Muscle of arm (tissue), 12 donors: ENCODE data around the gene ROBO1. TPM values are rescaled to one million over a fixed set of nuclear protein-coding genes. Genes with fewer than 3 reads are reported as not detected.
"Not testable (repeated sequence)": the region's sequence is repeated elsewhere in the genome, so short reads cannot be mapped to it uniquely, and the experiment has no call there.

Source experiments
- DNase-seq: peaks from one replicate; pipeline ENCODE4 v3.0.0-alpha.2; 2013
- polyA plus RNA-seq, 12 donors: library from polyadenylated mRNA; unstranded; fragments of 120-200 nt; gene quantifications; one replicate each; pipeline ENCODE4 v1.2.1, GENCODE V29; 2013; ENCODE audit not compliant: insufficient read length in 12 of 12

Gene ROBO1
- polyA plus RNA-seq, 12 donors = 35.6 to 199 (median 50.1) TPM; not detected in 1

DNA sequence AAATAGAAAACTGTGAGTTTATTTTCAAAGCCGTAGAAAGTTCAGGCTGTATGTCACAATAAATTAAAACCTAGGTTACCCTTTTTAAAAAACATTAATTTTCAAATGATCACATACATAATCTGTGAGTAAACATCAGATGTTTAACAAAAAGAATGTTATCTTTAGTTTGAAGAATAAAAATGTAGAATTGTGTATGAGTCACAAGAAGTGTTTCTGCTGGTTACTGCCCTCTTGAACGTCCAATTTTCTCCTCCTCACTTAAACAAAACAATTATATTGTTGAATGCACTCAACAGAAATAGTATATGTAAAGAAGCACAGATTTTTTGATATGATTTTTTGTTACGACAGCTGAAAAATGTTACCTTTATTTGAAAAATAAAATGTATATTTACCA, 855.1 kb downstream of the ROBO1 start:
- DNase-seq = no peak

DNA sequence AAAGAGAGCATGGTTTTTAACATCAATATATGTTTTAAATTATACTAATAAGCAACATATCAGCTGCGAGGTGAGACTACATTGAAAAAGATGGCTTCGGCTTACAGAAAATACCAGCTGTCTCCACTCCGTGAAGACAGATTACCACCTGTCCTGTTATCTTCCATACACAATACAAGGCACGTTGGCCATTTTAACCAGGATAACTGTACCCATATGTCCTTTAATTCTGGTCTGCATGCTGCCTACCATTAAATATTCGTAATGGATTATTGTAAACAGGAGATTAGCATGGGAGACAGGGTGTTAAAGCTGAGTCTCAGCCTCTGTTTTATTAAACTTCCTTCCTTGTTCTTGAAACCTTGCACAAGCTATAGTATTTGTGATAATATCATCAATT, 855.5 kb downstream of the ROBO1 start:
- no peak for DNase-seq

DNA sequence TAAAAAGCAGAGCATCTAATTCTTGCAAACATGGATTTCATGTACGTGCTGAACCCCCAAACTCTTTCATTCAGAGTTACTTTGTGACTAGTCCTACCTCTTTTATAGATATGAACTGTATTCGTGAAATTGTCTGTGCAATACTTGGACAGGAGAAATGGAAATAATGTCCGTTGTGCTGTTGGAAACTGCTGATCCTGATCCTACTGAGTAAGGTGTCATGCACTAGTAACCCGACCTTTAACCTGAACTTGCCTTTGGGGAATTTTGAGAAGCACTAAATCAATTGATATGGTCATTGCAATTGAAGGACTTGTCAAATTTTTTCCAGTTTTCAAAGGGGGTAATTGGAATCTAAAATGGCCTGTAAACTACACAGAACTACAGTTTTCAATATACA, 856.4 kb downstream of the ROBO1 start:
- DNase-seq = no peak

DNA sequence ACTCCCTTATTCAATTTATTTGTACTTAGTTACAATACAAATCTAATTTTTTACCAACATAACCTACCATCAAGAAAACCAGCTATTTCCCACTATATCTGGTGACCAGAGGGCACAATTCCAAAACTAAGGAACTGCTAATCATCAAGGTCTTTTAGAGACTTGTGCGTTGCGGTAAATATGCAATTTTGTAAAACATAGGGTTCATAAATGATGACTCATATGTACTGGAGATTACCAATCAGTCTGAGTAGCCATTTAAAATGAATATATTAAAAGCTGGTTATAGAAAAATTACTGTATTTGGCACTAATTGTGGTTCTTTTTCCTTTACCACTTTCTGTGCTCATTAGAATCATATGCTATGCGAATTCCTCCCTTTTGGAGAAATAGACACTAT, 859.6 kb downstream of the ROBO1 start:
- DNase-seq = no peak

DNA sequence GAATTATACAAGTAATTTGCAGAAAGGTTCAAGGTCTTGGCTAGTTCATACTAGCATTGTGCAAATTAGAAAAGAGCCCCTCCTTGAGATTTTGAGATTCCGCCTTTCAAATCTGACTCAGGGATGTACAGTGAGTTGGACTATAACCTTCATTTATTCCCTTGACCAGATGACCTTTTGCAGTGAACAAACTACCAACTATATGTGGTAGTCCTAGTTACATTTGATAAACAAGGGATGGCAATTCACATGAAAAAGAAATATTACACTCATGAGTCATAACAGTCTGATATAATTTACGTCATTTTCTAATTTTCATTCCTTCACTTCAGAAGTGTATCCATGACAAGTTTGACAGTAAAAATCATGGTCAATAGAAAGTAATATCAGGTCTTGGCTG, 860.4 kb downstream of the ROBO1 start:
- no peak for DNase-seq

DNA sequence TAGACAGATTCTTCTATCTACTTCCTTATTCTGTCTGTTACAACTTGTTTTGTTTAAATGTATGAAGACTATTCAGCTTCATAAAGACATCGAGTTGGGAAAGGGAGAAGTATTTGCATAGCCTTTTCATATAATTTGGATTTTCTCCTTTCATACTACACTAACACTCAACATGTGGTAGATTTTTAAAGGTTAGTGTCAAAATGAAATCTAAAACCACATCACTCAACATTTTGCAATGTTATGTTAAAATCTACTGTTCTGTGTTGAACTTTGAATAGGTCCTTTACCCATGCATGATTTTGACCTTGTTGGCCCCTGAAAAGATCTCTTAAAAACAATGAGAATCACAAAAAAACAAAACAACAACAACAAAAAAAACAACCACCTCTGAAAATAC, 860.9 kb downstream of the ROBO1 start:
- DNase-seq = no peak

DNA sequence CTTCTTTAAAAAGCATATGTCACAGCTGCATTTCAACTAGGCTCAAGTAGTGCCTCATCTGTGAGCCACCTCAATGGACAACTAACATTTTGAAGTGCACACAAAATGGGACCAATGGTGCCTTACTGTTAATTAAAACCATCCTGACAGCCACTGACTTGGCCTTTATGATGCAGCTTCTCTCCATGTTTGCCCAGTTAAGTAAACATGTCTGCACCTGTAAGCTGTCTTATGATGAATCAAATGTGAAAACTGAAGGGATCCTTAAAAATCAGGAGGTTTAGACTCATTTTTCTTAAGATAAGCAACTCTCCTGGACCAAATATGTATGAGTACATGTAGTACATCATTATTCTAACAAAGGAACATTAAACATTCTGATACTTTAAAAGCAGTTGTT, 861.6 kb downstream of the ROBO1 start:
- DNase-seq = no peak

DNA sequence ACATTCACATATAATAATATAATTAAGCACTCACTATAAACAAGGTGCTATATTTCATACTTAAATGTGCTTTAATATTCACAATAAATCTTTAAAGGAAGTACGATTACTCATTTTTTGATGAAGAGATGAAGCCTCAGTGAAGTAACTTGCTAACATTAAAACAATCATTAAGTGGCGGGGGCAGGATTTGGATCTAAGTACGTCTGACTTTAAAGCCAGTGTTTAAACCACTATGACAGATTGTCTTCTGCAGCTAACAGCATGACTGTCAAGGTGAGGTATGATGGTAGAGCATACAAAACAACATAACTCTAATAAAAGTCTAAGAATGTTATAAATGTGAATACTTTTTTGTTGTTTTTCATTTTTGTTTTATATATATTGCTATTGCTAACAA, 862.1 kb downstream of the ROBO1 start:
- DNase-seq = no peak

DNA sequence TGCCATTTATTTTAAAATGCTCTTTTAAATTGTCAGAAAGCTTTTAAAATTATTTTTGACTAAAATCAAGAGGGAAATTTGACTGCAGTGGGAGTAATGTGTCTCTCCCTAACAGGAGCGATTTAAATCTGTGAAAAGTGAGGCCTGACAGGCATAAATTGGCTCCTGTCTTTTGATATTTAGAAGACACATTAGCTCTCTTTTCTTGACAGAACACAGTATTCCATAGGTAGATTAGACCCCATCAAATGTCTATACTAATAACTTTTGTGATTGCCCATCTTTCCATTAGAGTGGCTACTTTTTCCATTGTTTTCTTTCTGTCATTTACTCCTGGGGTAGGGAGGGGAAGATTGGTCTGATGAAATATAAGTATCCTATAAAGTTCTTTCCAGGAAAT, 866.3 kb downstream of the ROBO1 start:
- no peak for DNase-seq

DNA sequence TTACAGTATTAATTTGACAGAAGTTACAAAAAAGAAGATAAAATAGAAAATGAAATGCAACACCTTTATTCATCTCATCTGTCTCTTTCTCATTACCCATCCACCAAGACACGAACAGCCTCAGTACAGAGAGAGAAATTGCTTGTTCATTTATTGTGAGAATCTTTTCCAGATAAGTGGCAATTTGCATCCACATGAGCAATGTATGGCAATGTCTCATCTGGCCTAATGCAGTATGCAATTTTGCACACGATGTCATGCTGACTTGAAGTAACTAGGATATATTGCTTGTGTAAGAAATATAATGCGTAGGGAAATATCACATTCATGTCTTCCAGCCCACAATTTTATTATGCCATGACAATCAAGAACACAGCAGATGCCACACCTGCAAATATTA, 866.9 kb downstream of the ROBO1 start:
- no peak for DNase-seq

DNA sequence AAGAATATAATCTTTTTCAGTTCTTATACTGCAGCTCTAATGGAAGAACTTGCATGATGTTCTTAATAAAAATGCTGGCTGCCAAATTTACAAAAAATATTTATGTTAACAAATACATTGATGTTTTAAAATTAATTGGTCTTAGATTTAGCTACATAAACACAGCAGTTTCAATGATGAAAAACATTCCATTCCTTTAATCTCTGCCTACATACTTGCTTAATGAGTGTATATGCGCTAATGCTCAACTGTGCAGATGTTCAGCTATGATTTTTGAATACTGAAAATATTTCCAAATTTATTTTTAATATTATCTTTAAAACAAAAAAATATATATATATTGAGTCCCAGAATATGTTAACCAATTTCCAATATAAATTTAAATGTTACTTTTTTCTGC, 867.4 kb downstream of the ROBO1 start:
- no peak for DNase-seq

DNA sequence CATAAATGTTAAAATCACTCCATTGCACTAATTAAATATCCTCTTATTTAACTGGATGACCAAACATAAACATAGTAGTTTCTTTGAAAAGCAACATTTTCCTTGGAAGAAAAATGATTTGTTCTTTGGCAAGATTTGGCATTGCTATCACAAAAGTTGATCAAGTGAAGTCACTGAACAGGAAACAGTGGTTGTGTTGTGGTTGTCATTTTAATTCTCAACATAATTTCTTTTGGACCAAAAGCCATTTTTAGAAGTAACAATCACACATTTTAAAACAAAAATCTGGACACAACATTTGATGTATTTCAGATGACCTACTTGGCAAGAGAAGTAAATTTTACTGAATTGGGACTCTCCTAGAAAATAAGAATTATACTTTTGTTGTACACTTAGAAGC, 872.3 kb downstream of the ROBO1 start:
- no peak for DNase-seq

DNA sequence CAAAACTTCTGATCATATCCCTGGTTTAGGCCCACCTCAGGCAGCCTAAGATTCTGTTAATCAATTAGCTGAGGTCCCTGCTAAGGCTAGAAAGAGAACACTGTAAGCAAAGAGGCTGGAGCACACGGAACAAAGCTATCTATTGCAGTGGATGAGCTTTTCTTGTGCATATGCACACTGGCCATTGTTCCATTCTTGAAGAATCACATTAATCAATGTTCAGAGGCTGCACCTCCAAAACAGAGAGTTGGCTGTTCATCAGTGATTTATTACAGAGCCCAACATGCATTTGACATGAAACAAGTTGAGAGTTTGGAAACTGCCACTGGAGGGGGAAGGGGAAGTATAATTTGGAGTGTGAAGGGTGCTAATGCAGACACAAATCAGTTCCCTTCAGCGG, 873.0 kb downstream of the ROBO1 start:
- no peak for DNase-seq

DNA sequence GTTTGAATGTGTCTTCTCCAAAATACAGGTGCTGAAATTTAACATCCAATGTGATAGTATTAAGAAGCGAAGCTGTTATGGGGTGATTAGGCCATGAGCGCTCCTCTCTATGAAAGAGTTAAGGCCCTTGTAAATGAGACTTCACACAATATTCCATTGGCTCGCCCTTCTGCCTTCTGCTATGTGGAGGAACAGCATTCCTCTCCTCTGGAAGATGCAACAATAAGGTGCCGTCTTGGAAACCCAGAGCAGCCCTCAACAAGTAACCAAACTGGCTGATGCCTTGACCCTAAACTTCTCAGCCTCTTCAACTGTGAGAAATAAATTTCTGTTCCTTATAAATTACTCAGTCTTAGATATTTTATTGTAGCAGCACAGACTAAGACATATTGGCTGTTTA, 874.6 kb downstream of the ROBO1 start:
- DNase-seq = no peak

DNA sequence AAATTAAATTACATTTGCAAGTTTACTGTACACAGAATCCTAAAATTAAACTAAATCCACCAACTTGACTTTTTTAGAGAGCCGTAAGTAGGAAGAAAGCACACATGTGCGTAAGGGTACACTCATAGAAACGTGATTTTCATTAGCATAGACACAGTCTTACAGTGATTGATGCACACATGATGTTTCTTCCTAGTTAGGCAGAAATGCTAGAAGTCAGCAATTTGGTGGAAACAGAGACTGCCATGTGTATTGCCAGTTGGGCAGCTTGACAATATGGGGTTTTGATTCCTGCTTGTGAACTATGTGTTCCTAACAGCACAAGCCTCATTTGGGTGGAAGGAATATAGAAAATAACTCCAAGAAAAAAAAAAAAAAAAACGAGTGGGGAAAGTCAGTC, 878.5 kb downstream of the ROBO1 start:
- DNase-seq = no peak

DNA sequence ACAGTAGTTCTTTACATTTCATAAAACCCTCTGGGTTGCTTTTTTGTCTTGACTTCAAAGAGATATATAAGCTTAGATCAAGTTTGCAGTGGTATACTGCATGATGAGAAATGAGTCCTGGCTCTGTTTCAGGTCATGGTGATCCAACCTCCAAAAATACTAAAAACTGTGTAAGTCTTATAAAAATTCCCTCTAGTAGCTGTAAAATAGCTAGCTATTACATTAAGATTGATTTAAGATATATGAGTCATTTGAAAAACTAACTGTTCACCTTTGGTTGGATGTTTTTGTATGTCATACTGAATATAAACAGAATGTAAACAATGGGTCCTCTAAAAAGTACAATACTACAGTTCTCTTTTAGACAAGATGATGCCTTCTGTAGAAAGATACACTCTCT, 879.2 kb downstream of the ROBO1 start:
- no peak for DNase-seq

DNA sequence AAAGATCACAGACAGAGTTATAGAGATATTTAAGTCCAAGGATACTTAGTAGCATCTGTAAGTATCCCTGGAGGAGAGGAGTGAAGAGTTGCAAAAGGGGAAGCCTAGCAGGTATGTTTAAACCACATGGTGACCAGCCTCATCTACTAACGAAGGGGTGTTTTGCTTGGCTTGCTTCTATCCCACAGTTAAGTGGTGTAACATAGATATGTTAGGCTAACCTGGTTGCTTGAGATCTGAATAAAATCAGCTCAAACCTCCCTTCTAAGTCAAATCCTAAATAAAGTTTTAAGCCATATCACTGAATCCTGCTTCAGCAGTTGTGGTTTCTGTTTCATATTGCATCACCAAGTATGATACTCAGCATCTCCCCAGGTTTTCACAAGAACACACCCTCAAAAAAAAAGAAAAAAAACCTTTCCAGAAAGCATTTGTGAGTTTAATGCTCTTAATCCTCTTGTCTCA, 880.2 kb downstream of the ROBO1 start:
- no peak for DNase-seq

DNA sequence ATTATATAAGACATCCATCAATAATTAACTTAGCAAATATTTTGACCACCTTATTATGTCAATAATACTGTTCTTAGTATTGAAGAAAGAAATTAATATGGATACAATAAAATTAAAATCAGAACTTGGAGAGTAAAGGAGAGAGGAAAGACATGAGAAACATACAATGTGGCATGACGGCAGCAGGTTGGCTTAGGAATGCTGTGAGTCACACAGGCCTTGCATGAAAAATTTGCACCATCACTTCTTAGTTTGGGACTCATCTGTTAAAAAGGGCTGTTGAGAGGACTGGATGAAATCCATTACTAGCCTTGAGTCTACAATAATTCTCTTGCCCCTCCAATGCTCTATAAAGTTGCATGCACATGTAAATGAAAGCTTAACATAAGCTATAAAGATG, 880.8 kb downstream of the ROBO1 start:
- DNase-seq = no peak

DNA sequence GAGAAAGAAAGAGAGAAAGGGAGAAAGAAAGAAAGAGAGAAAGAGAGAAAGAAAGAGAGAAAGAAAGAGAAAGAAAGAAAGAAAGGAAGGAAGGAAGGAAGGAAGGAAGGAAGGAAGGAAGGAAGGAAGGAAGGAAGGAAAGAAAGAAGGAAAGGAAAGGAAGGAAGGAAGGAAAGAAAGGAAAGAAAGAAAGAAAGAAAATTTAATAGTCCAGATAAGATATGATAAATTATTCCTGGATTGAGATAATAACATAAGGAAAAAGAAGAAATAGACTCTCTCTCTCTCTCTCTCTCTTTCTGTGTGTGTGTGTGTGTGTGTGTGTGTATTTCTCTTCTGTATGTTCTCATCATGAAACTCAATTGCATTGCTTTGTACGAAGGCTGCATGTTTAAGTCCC, 883.2 kb downstream of the ROBO1 start:
- DNase-seq = not testable (repeated sequence)

DNA sequence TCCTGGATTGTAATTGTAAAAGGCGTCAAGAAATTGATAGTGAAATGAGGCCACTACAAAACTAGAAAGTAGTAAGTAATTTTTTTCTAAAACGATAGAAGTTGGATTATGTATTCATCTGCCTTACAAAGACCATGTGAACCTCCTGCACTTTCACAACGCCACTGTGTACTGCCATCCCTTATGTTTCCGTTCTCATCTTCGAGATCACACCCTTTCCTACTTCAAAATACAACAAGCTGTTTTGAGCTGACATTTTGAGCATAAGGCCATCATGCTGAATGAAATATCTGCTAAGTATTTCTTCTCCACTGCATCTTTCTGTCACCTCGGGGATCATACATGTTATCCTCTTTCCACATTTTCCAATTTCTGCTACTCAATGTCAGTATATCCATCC, 885.5 kb downstream of the ROBO1 start:
- DNase-seq = no peak

DNA sequence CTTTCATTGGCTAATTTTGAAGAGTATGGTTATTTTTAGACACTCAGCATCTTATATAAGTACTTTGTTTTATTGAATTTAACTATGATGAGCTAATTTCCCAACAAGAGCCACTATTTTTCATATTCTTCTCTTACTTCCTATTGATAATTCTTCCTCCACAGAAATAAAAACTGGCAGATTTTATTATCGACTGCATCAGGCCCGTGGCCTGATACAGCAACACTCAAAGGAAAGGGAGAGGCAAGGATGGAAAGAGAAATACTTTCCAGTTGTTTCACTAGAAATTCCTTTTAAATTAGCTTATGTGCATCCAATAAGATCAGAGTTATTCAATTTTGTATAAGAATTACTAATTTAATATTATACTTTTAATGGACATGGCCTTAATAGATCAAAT, 886.3 kb downstream of the ROBO1 start:
- DNase-seq = no peak

DNA sequence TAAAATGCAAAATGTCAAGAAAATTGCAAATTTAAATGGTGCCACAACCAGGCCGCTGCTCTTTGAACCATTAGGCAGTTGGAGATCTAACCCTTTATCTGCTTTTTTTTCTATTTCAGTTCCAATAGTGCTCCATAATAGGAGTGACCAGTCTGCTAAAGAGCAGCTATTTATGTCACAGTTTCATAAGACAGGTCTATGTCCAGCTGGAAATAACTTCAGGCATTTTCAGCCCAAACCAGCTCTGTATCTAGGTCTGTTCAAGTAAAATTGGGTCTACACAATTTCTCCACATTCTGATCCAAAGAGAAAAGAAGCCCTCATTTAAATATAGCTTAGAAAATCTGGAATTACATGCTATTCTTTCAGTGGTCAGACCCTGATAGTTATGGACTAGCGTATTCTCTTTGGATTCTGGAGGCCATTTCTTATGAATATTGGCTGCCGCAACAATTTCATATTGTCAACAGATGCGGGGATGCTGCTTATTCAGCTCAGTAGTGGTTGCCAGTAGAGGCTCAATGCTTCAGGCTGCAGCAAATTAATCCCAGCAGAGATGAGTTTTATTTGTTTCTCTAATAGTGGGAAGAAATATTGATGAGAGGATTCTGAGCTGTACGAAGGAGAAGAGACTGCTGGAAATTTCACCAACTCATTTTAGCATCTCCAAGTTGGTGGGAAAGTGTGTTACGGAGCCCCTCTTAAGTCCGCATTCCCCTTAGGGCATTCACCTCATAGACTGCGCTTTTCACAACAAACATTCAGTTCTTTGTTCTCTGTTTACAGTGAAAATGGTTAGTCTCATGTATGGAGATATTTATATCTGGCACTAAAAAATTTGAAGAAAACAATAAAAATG, 887.0 kb downstream of the ROBO1 start:
- DNase-seq = peak; percentile 83

DNA sequence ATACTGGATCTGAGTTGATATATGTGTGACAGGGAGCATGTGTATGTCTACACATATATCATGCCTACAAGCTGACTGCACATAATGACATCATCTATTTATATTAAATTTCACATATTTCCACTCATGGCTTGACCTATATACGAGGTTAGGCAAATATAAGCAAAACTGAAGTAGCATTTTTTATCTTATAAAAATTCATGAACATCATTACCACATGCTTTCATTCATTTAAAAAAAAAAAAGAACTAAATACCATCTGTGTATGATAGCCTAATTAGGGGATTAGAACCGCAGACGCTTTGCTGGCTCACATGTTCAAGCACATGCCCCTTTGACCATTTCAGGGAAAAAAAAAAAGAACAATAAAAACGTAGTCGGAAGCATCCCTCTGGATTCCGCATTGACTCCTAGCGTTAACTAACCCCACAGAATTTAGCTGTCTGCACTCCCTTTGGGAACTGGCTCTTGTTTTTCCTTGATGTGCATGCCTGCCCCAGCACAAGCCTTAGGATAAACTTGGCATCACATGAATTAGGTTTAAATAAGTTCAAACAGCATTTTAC, 888.4 kb downstream of the ROBO1 start:
- DNase-seq = no peak

DNA sequence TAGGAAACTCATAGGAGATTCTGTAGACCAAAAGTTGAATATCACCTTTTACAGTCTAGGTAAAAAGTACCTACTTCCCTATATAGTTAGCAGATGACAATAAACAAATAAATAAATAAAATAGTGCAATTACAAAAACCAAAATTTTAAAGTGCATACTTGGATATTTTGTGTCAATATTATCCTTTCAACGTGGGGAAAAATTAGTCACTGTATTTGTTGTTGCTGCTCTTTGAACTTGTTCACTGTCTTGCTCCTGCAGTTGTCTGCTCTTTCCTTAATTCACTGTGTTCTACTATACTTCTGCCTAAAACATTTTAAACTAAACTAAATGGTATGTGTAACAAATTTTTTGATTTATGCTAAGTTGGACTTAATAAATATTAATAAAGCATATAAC, 889.0 kb downstream of the ROBO1 start:
- DNase-seq = no peak
